A673 (cell line): ENCODE results near the gene MAP2K5. TPM values are rescaled to one million over a fixed set of nuclear protein-coding genes. Genes with fewer than 3 reads are reported as not detected.
A peak's percentile ranks its signal among the peaks of the same experiment; 100 is the strongest.

Source experiments
- BruUV-seq: library from RNA; stranded (reverse); fragments of 400-500 nt; replicated peaks from 2 replicates; lab custom pipeline; 2021; lab: Mats Ljungman, UMichigan
- CTCF ChIA-PET: fragments of 300-600 bp; sonication (Branson Sonifier 250); formaldehyde crosslinking; loops from one replicate; lab custom pipeline; 2022; ENCODE audit warnings: antibody characterized with exemption; lab: Charles Lee
- POLR2A ChIA-PET: fragments of 300-600 bp; sonication (Branson Sonifier 250); formaldehyde crosslinking; loops from one replicate; lab custom pipeline; 2022; ENCODE audit warnings: antibody characterized with exemption; ENCODE audit not compliant: low non-redundant PET; lab: Charles Lee
- DNase-seq: peaks from one replicate; pipeline ENCODE4 v3.0.0-alpha.2; 2015; ENCODE audit warnings: low spot score
- H3K27ac ChIP-seq: fragments of 200-600 bp; sonication (generic); 2 replicates; pipeline ENCODE4 v1.5.1; 2016; ENCODE audit warnings: mixed run types, low read depth, mild to moderate bottlenecking, mixed read lengths, antibody characterized with exemption, low read length; ENCODE audit not compliant: poor library complexity, severe bottlenecking
- H3K27me3 ChIP-seq: fragments of 200-600 bp; sonication (generic); replicated peaks from 2 replicates; pipeline ENCODE4 v1.6.1; 2017; ENCODE audit warnings: mixed run types, low read depth, mild to moderate bottlenecking, mixed read lengths, antibody characterized with exemption, low read length; ENCODE audit not compliant: insufficient read depth, poor library complexity
- H3K36me3 ChIP-seq: fragments of 200-600 bp; sonication (generic); 2 replicates; pipeline ENCODE4 v1.6.1; 2016; ENCODE audit warnings: mixed run types, mild to moderate bottlenecking, mixed read lengths, antibody characterized with exemption, low read length; ENCODE audit not compliant: insufficient read depth, poor library complexity, severe bottlenecking
- H3K4me1 ChIP-seq: fragments of 200-600 bp; sonication (generic); 2 replicates; pipeline ENCODE4 v1.6.1; 2017; ENCODE audit warnings: mixed run types, mild to moderate bottlenecking, mixed read lengths, antibody characterized with exemption, low read length; ENCODE audit not compliant: insufficient read depth, poor library complexity, severe bottlenecking
- H3K4me3 ChIP-seq: fragments of 200-600 bp; sonication (generic); 2 replicates; pipeline ENCODE4 v1.5.1; 2016; ENCODE audit warnings: low read depth, mixed run types, mild to moderate bottlenecking, mixed read lengths, low read length; ENCODE audit not compliant: poor library complexity, severe bottlenecking
- H3K9me3 ChIP-seq: fragments of 200-600 bp; sonication (generic); 2 replicates; pipeline ENCODE4 v1.6.1; 2016; ENCODE audit warnings: mixed run types, low read depth, mild to moderate bottlenecking, mixed read lengths, antibody characterized with exemption, low read length; ENCODE audit not compliant: poor library complexity, severe bottlenecking
- CTCF ChIP-seq: fragments of 300-800, 200-600 bp; sonication (generic); conservative IDR thresholded peaks from 2 replicates; pipeline ENCODE4 v1.5.1; 2017; ENCODE audit warnings: low read depth, mild to moderate bottlenecking, antibody characterized with exemption, low read length, moderate library complexity, mixed read lengths
- EZH2 ChIP-seq: fragments of 200-600 bp; sonication (generic); IDR thresholded peaks from 2 replicates; pipeline ENCODE4 v1.6.1; 2017; ENCODE audit warnings: borderline replicate concordance, low read depth, mild to moderate bottlenecking, mixed read lengths, antibody characterized with exemption, low read length; ENCODE audit not compliant: poor library complexity, severe bottlenecking
- intact Hi-C: fragments of 100-400 bp; cut with micrococcal nuclease; formaldehyde crosslinking; loops from one replicate; pipeline ENCODE4 v1.10.0; 2022; ENCODE audit not compliant: unreplicated experiment
- total RNA-seq: library from RNA; stranded (reverse); gene quantifications from 2 replicates; pipeline ENCODE4 v1.2.3, GENCODE V29; 2021

Gene MAP2K5
- total RNA-seq, 1 experiment from 2014 or later: 62.8 TPM

DNA sequence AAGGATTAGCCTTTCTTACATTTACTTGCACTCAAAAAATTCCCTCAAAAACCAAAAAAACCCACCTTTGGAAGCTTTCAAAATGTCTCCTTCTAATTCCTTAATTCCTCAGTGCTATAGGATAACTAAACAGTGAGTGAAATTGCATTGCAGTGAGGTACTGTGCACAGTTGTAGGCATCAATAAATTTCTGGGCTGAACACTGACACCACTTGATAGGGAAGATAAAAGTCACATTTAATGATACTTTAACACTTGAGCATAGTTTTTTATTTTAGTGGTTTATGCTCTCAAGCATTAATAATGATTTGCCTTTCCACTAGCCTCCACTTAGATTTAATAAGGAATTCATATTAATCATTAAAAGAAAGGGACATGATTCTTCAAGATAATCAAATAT lies 52.3 kb downstream of the MAP2K5 start:
- ChIA-PET POLR2A (no interaction called here), CTCF (no interaction called here)
- Histone ChIP-seq H3K36me3 (peaks cover 11% of the 10 kb centered on the region), H3K27ac (no peak overlapping the region), H3K9me3 (no peaks in the 10 kb centered on the region), H3K4me3 (no peak overlapping the region), H3K27me3 (no peaks in the 10 kb centered on the region), H3K4me1 (no peaks in the 10 kb centered on the region)
- no peak for TF ChIP-seq EZH2
- no peak for TF ChIP-seq CTCF
- no peak for DNase-seq
- intact Hi-C loops: no loop called here
- BruUV-seq: no TSS peak

DNA sequence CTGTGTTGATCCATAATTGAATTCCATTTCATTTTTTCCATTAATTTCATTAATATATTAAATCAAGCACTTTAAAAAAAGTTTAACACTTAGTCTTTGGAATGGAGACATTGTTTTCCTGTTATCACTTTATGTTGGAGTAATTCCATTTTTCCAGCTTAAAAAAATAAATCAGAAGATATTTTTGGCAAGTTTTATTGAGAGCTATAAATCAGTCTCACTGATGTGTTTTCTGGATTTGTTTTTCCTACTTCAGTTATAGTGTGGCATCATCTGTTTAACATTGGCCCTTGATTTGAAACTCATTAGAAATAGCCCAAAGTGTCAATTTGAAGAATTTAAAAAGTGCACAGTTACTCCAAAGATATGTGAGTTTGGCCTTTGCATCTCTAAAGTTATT lies 53.1 kb downstream of the MAP2K5 start:
- no peaks in the 10 kb centered on the region for H3K9me3 ChIP-seq
- ChIA-PET CTCF (no interaction called here), POLR2A (no interaction called here)
- no TSS peak for BruUV-seq
- peaks cover 3% of the 10 kb centered on the region for H3K4me1 ChIP-seq
- DNase-seq: no peak
- peaks cover 11% of the 10 kb centered on the region for H3K36me3 ChIP-seq
- H3K27ac ChIP-seq: no peak overlapping the region
- H3K4me3 ChIP-seq: no peak overlapping the region
- no peaks in the 10 kb centered on the region for H3K27me3 ChIP-seq
- intact Hi-C loops: no loop called here
- TF ChIP-seq EZH2 (no peak), CTCF (no peak)

GRCh38 chr15:67601073-67601472 lies 58.6 kb downstream of the MAP2K5 start:
- H3K36me3 ChIP-seq: peaks cover 6% of the 10 kb centered on the region
- ChIA-PET CTCF (no interaction called here), POLR2A (no interaction called here)
- H3K4me1 ChIP-seq: peaks cover 10% of the 10 kb centered on the region
- TF ChIP-seq CTCF: no peak
- no peaks in the 10 kb centered on the region for H3K9me3 ChIP-seq
- H3K27ac ChIP-seq: no peak overlapping the region
- no peak overlapping the region for H3K4me3 ChIP-seq
- peak; percentile 41 for DNase-seq
- intact Hi-C loops: no loop called here
- H3K27me3 ChIP-seq: no peaks in the 10 kb centered on the region
- BruUV-seq: no TSS peak
